ENCODE measurements around the gene TNNI2.
A peak's percentile ranks its signal among the peaks of the same experiment; 100 is the strongest.

GRCh38 chr11:1832211-1832919 is 6.4 kb upstream of the TNNI2 start:
- peak; percentile 79 for TF ChIP-seq YY1 (IDR thresholded peaks at IDR 0.05; ENCODE audit: low read depth, low read length)
- TF ChIP-seq MYB (IDR thresholded peaks at IDR 0.05; ENCODE audit: borderline replicate concordance, low read depth, low read length) = no peak
- no peak for TF ChIP-seq POLR2A (IDR thresholded peaks at IDR 0.05; ENCODE audit: low read depth, low read length)
- peak; percentile 76 to 95 (median 76) for TF ChIP-seq CTCF (IDR thresholded peaks at IDR 0.05 in 2 of 3, conservative IDR thresholded peaks at IDR 0.05 in 1 of 3; ENCODE audit: control insufficient read depth in 2 of 3, extremely low read depth in 1 of 3, insufficient read depth in 1 of 3, low read depth in 3 of 3, low read length in 3 of 3)
